Choroid plexus epithelial cell (primary cell): ENCODE measurements around the gene KRT16.

Experiments
- DNase-seq: peaks from one replicate; pipeline ENCODE4 v3.0.0-alpha.2; 2010; ENCODE audit warnings: low read depth
- H3K4me3 ChIP-seq: 2 replicates; pipeline ENCODE4 v1.5.1; 2011; ENCODE audit warnings: low read depth, mild to moderate bottlenecking, control low read depth, low read length, moderate library complexity
- TF ChIP-seq, protein P1 (sequence below): conservative IDR thresholded peaks from 2 replicates; pipeline ENCODE4 v1.5.1; 2011; ENCODE audit warnings: low read depth, mild to moderate bottlenecking, control low read depth, inconsistent platforms, low read length, moderate library complexity

The KRT16 gene

DNA sequence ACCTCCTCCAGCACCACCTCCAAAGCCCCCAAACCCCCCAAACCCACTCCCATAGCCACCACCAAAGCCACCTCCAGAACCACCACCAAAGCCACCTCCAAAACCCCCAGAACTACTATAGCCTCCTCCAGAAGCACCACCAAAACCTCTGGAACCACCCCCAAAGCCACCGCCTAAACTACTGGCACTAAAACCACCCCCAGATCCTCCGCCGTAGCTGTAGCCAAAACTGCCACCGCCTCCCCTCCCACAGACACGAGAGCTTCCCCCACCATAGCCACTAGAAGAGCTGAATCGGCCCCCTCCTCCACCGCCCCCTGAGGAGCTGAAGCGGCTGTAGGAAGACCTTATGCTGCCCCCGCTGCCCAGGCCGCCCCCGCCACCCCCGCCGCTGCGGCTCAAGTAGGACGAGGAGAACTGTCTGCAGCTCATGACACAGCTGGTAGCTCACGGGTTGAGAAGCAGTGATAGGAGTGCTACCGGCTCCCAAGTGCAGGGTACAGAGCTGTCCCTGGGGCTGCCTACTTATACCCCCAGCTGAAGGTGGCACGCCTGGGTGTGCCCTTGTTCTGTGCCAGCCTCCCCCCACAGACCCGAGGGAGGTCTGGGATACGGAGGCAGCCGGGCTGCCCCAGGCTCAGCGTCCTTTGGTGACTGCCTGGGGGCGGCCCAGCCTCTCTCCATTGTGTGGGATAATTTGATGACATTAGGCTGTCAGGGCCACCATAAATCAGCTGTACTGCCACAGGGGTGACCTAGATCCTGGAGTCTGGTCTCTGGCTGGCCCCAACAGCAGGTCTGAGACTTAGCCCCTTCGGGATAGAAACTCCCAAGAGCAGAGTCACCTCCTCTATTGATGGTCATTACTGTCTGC, 40.8 kb downstream of the KRT16 start, which contains the start of gene KRT9:
Gene KRT9, minus strand, starts transcription at position 499 of the 874 bp plus-strand sequence. Its CDS starts 67 bp downstream, at position 432.
- TF ChIP-seq, protein P1, sequence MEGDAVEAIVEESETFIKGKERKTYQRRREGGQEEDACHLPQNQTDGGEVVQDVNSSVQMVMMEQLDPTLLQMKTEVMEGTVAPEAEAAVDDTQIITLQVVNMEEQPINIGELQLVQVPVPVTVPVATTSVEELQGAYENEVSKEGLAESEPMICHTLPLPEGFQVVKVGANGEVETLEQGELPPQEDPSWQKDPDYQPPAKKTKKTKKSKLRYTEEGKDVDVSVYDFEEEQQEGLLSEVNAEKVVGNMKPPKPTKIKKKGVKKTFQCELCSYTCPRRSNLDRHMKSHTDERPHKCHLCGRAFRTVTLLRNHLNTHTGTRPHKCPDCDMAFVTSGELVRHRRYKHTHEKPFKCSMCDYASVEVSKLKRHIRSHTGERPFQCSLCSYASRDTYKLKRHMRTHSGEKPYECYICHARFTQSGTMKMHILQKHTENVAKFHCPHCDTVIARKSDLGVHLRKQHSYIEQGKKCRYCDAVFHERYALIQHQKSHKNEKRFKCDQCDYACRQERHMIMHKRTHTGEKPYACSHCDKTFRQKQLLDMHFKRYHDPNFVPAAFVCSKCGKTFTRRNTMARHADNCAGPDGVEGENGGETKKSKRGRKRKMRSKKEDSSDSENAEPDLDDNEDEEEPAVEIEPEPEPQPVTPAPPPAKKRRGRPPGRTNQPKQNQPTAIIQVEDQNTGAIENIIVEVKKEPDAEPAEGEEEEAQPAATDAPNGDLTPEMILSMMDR, result no peak
- H3K4me3 ChIP-seq, result no peak within 1 kb of the TSS
- DNase-seq, result no peak

DNA sequence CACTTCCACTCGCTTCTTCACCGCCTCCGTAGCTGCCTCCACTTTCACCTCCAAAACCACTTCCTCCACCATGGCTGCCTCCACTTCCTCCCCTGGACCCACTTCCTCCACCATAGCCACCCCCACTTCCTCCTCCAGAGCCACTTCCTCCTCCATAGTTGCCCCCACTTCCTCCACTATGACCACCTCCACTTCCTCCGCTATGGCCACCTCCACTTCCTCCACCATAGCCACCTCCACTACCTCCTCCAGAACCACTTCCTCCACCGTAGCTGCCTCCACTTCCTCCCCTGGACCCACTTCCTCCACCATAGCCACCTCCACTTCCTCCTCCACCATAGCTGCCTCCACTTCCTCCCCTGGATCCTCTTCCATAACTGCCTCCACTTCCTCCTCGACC, 45.2 kb downstream of the KRT16 start:
- TF ChIP-seq, protein P1, result no peak
- no peak overlapping the region for H3K4me3 ChIP-seq
- DNase-seq, result no peak

DNA sequence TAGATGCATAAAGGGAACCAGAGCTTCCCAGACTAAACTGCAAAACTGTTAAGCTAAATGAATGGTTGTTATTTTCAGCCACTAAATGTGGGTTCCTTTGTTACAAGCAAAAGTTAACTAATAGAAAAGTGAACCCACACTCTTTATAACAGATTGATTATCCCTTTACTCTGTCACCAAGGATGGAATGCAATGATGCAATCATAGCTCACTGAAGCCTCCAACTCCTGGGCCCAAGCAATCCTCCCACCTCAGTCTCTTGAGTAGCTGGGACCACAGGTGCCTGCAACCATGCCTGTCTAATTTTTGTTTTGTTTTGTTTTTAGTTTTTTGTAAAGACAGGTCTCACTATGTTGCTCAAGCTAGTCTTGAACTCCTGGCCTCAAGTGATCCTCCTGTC, 47.2 kb downstream of the KRT16 start:
- TF ChIP-seq, protein P1, result no peak
- no peak for DNase-seq
- no peak overlapping the region for H3K4me3 ChIP-seq

DNA sequence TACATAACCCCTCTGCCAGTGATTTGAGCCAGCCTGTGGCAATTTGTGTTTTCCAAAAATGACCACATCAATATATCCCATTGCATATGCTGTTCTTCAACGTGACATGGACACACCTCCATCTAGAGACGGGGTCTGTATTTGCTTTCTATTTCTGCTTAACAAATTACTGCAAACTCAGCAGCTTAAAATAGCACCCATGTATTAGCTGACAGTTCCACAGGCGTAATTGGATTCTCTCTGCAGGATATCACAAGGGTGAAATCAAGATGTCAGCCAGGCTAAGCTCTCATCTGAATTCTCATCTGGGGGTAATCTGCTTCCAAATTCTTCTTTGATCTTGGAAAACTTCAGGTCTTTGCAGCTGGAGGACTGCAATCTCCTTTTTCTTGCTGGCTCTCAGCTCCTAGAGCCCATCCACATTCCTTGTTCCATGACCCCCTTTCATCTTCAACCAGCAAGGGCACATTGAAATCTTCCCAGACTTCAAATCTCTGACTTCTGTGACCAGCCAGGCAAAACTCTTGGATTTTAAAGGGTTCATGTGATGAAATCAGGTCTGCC, 48.9 kb downstream of the KRT16 start:
- no peak overlapping the region for H3K4me3 ChIP-seq
- TF ChIP-seq, protein P1, result no peak
- no peak for DNase-seq

DNA sequence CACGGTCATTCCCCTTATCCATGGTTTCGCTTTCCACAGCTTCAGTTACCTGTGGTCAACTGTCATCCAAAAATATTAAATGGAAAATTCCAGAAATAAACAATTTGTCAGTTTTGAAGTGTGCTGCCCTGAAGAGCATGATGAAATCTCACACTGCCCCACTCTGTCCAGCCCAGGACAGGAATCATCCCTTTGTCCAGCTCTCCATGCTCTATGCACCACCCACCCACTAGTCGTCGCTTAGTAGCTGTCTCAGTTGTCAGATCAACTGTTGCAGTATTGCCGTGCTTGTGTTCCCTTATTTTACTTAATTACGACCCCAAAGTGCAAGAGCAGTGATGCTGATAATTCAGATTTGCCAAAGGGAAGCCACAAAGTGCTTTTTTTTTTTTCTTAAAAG, 51.0 kb downstream of the KRT16 start:
- no peak for DNase-seq
- TF ChIP-seq, protein P1, result no peak
- no peak overlapping the region for H3K4me3 ChIP-seq
